Activated CD8-positive, alpha-beta memory T cell treated with anti-CD3 and anti-CD28 coated beads for 4 hours (primary cell): ENCODE measurements around the gene ADTRP.
"Not testable (repeated sequence)": the region's sequence is repeated elsewhere in the genome, so short reads cannot be mapped to it uniquely, and the experiment has no call there.

Experiments used
- DNase-seq, 2 donors: peaks; one replicate each; pipeline ENCODE4 v3.0.0-alpha.2; 2020; ENCODE audit warnings: low read depth in 2 of 2

ADTRP gene

GRCh38 chr6:11692451-11693376 lies 85.9 kb downstream of the ADTRP start:
- no peak for DNase-seq

- no peak for DNase-seq
Observed at GRCh38 chr6:11689847-11690246, 88.8 kb downstream of the ADTRP start.

- DNase-seq, result not testable (repeated sequence)
Observed at GRCh38 chr6:11689400-11689799, 89.2 kb downstream of the ADTRP start.

- no peak for DNase-seq
Observed at GRCh38 chr6:11688425-11688709, 90.2 kb downstream of the ADTRP start.

GRCh38 chr6:11685481-11686093 lies 93.0 kb downstream of the ADTRP start:
- no peak for DNase-seq

GRCh38 chr6:11684901-11685480 lies 93.6 kb downstream of the ADTRP start:
- DNase-seq, result no peak

- DNase-seq, result no peak
Observed at GRCh38 chr6:11683871-11684270, 94.7 kb downstream of the ADTRP start.

- DNase-seq, result no peak
Observed at GRCh38 chr6:11682561-11682975, 96.0 kb downstream of the ADTRP start.

GRCh38 chr6:11681770-11682169 lies 96.8 kb downstream of the ADTRP start:
- no peak for DNase-seq

- no peak for DNase-seq
Observed at GRCh38 chr6:11681357-11681756, 97.2 kb downstream of the ADTRP start.

GRCh38 chr6:11680479-11680878 lies 98.1 kb downstream of the ADTRP start:
- DNase-seq, result not testable (repeated sequence)

GRCh38 chr6:11679099-11679498 lies 99.5 kb downstream of the ADTRP start:
- no peak for DNase-seq

GRCh38 chr6:11675601-11676000 lies 103.0 kb downstream of the ADTRP start:
- DNase-seq, result no peak

GRCh38 chr6:11672669-11673068 lies 105.9 kb downstream of the ADTRP start:
- DNase-seq, result no peak

GRCh38 chr6:11672256-11672655 lies 106.3 kb downstream of the ADTRP start:
- no peak for DNase-seq

- DNase-seq, result no peak
Observed at GRCh38 chr6:11669696-11670095, 108.9 kb downstream of the ADTRP start.

- DNase-seq, result no peak
Observed at GRCh38 chr6:11668455-11668854, 110.1 kb downstream of the ADTRP start.

GRCh38 chr6:11667876-11668275 lies 110.7 kb downstream of the ADTRP start:
- DNase-seq, result no peak

GRCh38 chr6:11665604-11666326 lies 112.8 kb downstream of the ADTRP start:
- no peak for DNase-seq
